HG03469 (cell line): ENCODE measurements around the gene CFAP90.
A peak's percentile ranks its signal among the peaks of the same experiment; 100 is the strongest.

Experiments used
- ATAC-seq: cut with Tn5 transposase; IDR thresholded peaks from one replicate; pipeline ENCODE4 v1.9.1; 2021; ENCODE audit warnings: mild to moderate bottlenecking, moderate library complexity, moderate number of reproducible peaks; ENCODE audit not compliant: unreplicated experiment

Gene CFAP90, protein sequence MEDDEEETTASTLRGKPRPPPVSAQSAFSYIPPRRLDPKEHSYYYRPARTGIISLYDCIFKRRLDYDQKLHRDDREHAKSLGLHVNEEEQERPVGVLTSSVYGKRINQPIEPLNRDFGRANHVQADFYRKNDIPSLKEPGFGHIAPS

DNA sequence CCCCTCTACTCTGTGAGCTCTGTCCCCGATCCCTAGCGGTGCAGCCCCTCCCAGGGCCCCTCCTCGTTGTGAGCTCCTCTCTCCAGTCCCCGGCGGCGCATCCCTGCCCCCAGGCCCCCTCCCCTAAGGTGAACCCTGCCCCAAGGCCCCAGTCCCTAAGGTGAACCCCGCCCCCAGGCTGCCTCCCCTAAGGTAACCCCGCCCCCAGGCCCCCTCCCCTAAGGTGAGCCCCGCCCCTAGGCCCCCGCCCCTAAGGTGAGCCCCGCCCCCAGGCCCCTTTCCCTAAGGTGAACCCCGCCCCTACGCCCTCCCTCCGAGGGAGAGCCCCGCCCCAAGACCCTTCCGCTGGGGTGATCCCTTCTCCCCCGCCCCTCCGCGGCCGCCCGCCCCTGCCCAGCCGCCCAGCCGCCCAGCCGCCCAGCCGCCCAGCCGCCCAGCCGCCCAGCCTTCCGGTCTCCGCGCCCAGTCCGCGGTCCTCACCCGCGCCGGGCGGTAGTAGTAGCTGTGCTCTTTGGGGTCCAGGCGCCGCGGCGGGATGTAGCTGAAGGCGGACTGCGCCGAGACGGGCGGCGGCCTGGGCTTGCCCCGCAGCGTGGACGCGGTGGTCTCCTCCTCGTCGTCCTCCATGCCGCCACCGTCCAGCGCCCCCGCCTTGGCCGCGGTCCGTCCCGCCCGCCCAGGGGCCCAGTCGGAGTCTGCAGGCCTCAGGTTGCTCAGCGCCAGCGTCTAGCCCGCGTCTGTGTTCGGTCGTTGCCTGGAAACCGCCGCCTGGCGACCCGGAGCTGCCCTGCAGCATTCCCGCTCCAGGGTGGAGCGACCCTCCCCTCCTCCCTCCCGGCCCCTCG is at the start of gene CFAP90:
TSS of gene CFAP90 (minus strand) at position 739 of the 845 bp plus-strand sequence. CDS start at position 627, 112 bp downstream.
- ATAC-seq: no peak

- peak; percentile 67 for ATAC-seq
These were observed 46.2 kb upstream of the CFAP90 start for GRCh38 chr5:7897014-7897600.

- ATAC-seq: peak; percentile 79
These were observed 43.9 kb upstream of the CFAP90 start for GRCh38 chr5:7894860-7895259.

DNA sequence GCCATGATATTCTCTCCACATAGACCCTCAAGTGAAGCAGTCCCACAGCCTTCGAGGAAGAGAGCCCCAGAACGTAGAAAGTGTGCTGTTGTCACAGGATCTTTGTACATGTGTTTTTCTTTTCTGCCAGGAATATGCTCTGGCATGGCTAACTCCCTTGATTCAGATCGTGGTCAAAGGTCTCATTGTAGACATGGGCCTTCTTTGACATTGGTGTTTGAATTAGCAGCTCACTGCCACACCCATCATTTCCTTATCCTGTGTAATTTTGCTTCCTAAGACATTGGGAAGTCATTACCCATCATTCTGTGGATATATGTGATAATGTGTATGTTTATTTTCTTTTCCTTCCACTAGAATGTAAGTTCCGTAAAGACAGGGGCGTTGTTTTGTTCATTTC is 43.5 kb upstream of the CFAP90 start:
- no peak for ATAC-seq

DNA sequence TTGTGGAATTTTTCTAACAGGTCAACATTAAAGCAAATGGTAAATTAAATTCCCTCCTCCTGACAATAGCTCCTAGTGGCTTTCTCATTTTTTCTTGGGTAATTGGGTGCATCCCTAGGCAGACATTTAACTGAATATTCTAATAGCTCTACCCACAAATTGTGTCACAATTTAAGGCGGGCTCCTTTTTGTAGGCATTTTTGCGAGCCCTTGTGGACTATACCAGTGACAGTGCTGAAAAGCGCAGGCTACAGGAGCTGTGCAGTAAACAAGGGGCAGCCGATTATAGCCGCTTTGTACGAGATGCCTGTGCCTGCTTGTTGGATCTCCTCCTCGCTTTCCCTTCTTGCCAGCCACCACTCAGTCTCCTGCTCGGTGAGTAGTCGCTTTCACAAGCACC is 38.0 kb upstream of the CFAP90 start:
- ATAC-seq: no peak

DNA sequence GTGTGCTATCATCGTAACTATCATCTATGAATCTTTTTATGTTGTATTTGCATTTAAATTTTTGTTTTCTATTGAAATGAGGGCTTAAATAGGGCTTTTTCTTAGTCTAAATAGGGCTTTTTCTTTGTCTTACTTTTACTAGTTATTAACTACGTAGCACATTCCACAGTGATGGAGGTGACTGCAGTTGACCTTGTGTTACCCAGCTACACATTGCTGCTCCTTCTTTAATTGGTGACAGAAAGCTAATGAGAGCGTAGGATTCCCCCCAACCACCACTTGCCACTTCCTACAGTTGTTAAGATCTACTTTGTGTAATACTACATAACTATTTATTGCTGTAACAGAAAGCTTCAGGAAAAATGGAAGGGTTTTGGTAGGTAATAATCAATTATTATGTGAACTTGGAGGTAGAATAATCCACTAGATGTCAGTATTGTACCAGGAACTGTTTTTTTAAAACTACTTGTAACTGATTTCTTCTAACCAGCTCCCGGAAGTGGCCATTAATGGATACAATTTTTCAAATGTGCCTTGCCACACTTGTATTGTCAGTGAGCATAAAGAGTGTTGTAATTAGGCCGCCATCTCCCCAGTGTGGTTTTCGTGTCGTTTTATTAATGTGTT is 36.0 kb upstream of the CFAP90 start:
- no peak for ATAC-seq

DNA sequence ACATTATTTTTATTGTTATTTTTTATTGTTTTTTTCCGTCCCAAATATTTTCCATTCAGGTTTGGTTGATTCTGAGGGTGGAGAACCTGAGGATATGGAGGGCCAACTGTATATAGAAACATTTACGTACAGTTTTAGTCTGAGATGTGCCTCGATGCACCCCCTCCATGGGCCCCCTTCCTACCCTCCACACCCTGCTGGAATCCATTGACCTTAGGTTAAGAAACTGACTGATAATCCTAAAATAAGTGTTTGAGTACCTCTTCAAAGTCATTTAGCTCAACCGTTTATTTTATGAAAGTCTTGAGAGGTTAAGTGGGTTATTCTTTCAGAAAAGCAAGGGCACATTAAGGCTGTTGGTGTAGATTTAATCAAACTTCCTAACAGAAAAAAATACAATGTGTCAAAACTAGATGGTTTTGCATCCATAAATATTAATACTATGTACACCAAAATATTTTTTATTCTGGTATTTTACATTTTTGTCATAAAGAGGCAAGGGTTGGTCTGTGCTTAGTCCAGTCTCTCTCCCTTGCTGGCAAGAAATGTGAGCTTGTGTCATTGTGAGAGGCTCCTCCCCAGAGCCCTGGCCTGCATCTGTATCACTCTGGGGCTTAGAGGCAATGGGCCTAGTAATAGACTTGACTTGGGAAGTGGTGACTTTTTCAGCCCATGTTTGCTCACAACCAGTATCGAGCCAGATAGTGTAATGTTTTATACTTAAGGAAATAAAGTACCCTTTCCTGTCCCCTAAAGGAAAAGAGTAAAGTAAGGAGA is 33.7 kb upstream of the CFAP90 start:
- ATAC-seq: no peak

DNA sequence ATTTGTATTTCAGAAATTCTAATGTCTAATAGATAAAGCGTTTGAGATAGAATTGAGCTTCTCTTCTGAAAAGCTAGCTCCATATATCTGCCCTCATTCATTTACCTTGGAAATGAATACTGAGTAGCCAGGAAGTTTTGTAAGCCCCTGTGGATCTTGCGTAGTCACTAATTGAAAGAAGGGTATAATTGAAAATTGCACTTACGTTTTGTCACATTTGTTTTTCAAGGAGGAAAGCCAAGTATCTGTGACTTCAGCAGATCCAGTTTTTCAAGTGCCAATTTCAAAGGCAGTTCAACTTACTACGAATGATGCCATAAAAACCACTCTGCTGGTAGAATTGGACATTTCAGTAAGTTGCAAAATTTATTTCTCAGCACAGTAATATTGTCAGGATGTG is 32.0 kb upstream of the CFAP90 start:
- ATAC-seq: no peak

- ATAC-seq: no peak
These were observed 30.9 kb upstream of the CFAP90 start for GRCh38 chr5:7881816-7882215.

GRCh38 chr5:7881091-7881490 is 30.2 kb upstream of the CFAP90 start:
- ATAC-seq: no peak

DNA sequence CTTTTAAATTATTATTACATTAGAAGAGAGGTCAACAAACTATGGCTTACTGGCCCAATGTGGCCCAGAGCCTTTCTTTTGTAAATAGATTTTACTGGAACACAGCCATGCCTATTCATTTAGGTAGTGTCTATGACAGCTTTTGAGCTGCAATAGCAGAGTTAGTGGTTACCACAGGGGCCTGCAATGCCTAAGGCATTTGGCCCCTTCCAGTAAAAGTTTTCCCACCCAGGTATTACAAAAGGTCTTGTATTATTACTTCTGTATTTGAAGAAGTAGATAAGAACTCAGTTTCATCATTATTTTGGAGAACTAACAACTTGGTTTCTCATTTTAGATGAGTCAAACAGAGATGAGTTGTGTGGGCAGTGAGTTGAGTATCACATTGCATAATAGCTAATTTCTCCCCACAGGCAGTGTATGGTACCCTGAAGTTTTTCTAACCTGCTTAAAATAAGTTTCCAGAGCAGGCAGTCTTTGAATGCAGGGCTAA is 27.5 kb upstream of the CFAP90 start:
- peak; percentile 98 for ATAC-seq

DNA sequence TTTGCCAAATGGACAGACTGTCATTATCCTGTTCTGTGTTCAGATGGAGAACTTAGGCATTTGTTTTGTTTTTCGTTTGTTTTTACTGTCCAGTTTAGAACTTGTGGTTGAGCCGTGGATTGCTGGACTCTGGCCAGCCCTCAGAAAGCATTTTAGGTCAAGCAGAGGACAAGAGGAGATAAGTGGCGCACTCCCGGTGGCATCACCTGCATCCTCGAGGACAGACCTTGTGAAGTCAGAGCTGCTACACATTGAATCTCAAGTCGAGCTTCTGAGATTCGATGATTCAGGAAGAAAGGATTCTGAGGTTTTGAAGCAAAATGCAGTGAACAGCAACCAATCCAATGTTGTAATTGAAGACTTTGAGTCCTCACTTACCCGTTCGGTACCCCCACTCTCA is 26.9 kb upstream of the CFAP90 start:
- ATAC-seq: no peak

GRCh38 chr5:7876867-7877266 is 25.9 kb upstream of the CFAP90 start:
- peak; percentile 30 for ATAC-seq

DNA sequence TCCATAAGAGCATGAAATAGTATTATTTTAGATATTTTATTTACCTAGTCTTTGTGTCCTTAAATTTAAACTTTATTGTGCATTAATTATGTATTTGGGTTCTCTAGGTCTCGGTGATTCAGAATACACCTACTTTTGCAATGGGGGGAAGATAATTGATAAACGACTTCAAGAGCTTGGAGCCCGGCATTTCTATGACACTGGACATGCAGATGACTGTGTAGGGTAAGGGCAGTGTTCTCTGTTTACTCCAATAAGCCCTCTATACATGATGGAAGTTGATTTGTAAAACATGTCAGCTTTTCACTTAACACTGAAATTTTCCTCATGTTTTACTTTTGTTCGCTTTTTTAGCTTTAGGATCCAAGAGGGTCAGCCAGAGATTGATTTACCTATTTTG is 24.2 kb upstream of the CFAP90 start:
- ATAC-seq: no peak

- ATAC-seq: no peak
These were observed 23.7 kb upstream of the CFAP90 start for GRCh38 chr5:7874639-7875038.

DNA sequence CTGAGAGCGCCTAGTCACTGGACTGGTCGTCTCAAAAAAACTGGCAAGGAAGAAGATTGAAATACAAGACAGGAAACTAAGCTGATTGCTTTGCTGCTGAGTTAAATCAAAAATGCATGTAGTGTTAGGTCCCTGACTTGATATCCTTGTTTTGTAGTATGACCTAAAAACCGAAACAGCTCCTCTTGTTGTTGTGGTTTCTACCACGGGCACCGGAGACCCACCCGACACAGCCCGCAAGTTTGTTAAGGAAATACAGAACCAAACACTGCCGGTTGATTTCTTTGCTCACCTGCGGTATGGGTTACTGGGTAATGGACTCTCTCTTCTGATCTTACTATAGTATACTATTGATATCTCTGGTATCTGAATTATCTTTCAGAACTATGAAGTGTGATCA is 22.3 kb upstream of the CFAP90 start:
- no peak for ATAC-seq

GRCh38 chr5:7872517-7873130 is 21.7 kb upstream of the CFAP90 start:
- ATAC-seq: no peak

GRCh38 chr5:7871653-7872052 is 20.7 kb upstream of the CFAP90 start:
- peak; percentile 20 for ATAC-seq

DNA sequence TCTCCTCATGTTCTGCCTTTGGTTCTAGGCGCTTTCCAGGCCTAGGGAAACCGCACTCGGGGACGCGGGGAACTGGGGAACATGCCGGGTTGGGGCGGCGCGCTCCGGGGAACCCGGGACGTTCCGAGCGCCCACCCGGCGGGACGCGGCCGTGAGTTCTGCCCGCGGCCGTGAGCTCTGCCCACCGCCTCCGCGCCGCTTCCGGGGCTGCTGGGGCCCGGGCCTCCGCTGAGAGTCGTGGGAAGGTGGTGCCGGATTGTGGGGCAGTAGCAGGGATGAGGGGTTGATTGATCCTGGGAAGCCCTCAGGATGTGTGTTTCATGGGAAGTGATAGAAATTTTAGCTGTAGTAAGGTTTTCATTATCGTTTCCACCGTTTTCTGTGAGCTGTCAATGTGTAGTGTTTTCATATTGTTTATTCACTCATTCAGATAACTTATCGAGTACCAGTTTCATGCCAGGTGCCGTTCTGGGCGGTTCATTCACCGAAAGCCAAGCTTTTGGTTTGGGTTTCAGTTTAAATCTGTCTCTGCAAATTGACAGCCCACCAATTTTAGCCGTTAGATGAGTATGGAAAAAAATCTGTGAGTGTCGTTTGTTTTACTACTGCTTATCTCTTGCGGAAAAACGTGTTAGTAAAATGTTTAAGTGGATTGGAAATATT is 18.7 kb upstream of the CFAP90 start:
- ATAC-seq: peak; percentile 4
